HG03378 (cell line): ENCODE results near the gene PRDM16.
"Not testable (repeated sequence)": the region's sequence is repeated elsewhere in the genome, so short reads cannot be mapped to it uniquely, and the experiment has no call there.

Experiments
- ATAC-seq: cut with Tn5 transposase; IDR thresholded peaks from one replicate; pipeline ENCODE4 v1.9.1; 2021; ENCODE audit warnings: mild to moderate bottlenecking, moderate library complexity; ENCODE audit not compliant: unreplicated experiment

Gene PRDM16

GRCh38 chr1:3271866-3272265 lies 202.9 kb downstream of the PRDM16 start:
- no peak for ATAC-seq

GRCh38 chr1:3272321-3273045 lies 203.5 kb downstream of the PRDM16 start:
- no peak for ATAC-seq

GRCh38 chr1:3273447-3273846 lies 204.4 kb downstream of the PRDM16 start:
- no peak for ATAC-seq

DNA sequence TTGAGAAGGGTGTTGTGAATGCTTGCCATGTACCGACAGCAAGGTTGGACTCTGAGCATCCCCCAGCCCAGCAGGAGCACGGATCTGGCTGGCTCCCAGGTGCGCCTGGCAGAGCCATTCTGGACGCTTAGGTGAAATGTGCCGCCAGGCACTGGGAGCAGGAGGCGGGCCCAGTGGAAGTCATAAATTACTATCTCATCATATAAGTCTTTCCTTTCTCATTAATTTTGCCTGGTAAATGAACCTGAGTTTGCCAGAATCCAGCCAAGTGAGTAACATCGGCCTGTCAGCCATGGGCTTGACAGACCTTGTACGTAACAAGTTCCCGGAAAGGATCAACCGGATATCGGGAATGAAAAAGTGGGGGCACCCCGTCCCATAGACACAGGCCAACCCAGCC lies 206.0 kb downstream of the PRDM16 start:
- no peak for ATAC-seq

- ATAC-seq, result no peak
These were observed 206.7 kb downstream of the PRDM16 start for GRCh38 chr1:3275471-3276340.

DNA sequence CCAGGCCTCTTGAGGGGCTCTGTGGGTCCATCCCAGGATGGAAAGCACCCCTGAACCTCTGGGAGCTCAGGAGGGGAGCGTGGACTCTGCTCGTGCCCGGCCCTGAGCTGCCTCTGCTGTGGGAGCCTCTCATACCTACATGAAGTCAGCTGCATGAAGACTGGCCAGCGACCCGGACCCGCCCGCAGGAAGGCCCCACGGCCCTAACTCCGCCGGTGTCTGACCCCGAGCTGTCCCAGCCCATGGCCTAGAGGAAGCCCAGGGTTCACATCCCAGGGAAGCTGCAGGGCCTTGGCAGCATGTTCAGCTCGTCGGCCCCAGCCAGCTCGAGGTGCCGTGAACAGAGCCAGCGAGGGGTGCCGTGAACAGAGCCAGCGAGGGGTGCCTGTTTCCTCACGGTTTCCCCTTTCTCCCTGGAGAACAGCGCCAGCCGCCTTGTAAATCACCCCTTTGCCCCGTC lies 207.4 kb downstream of the PRDM16 start:
- ATAC-seq, result no peak

DNA sequence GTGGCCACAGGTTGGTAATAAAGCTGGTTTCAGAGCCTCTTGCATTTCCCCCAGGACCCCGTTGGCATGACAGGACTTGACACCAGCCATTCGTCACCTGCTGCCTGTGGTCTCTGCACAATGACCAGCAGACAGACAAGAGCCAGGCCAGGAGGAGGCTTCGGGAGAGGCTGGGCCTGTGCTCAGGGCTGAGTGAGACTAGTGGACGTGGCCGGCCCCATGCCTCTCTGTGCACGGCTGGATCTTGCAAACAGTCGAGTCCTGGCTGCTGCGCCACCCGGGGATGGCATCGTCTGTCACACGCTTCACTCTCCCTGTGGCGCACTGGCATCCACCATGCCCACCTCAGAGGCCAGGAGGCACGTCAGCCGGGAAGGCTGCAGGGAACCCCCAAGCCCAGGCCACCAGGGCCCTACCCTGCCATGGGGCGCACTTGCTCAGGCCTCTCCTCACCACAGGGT lies 208.0 kb downstream of the PRDM16 start:
- no peak for ATAC-seq

- no peak for ATAC-seq
These were observed 208.6 kb downstream of the PRDM16 start for GRCh38 chr1:3277623-3278022.

GRCh38 chr1:3278416-3279181 lies 209.6 kb downstream of the PRDM16 start:
- no peak for ATAC-seq

GRCh38 chr1:3279182-3279470 lies 210.1 kb downstream of the PRDM16 start:
- no peak for ATAC-seq

DNA sequence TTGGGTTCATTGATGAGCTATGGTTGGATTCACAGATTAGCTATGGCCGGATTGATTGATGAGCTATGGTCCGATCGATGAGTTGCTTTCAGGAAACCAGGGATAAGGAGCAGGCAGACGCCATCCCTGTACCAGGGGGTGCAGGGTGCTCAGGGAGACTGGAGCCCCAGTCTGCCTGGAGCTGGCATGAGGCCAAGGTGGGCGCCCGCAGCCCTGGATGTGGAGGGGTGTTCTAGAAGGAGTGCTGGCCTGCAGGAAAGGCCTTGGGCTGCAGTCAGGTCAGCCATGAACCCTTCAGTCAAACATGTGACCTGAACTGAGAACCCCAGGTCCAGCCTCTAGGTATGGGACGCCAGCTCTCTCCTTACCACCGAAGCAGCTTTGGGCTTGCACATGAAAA lies 212.7 kb downstream of the PRDM16 start:
- ATAC-seq, result no peak

GRCh38 chr1:3282186-3282585 lies 213.2 kb downstream of the PRDM16 start:
- no peak for ATAC-seq

GRCh38 chr1:3282656-3283430 lies 213.8 kb downstream of the PRDM16 start:
- no peak for ATAC-seq

DNA sequence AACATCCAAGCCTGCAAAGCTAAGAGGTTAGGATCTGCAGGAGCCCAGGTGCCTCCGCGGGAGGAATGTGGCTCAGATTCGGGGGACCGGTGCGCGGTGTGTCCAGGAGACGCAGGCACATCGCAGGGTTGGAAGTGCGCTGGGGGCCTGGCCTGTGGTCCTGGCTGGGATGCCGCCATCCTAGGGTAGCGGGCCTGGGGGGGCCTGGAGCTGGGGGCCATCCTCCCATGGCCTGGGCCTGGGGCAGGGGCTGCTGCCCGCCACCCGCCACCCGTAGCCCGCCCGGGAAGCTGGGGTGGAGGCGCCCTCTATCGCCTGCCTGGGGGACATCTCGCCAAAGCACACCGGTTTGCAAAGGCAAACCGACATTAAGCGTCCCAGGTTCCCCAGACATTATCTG lies 214.8 kb downstream of the PRDM16 start:
- no peak for ATAC-seq

GRCh38 chr1:3284691-3285090 lies 215.7 kb downstream of the PRDM16 start:
- no peak for ATAC-seq

DNA sequence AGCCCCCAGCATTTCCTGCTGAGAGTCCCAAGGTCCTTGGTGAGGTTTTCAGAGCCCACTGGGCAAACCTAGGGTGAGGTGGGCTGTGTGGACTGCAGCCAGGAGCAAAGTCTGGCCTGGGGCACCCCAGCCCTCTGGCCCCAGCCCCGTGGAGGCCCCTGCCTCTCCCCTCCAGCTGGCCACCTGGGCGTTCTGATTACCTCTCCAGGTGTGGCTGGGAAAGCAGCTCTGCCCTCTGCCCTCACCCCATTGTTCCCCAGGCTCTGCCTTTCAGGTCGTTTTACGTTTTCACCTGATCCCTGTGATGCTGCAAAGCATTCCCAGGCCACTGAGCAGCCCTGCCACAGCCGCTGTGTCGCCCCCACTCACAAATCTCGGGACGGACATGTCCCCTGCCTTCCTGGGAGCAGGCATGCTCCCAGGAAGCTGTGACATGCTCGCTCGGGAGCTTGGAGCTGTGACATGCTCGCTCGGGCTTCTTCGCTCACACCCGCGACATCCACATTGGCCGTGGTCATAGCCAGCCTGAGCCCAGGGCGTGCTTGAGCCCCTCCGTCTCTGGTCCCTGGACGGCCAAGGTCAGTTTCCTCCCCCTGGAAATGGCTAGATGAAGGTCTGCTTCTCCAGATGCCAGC lies 216.2 kb downstream of the PRDM16 start:
- ATAC-seq, result no peak

DNA sequence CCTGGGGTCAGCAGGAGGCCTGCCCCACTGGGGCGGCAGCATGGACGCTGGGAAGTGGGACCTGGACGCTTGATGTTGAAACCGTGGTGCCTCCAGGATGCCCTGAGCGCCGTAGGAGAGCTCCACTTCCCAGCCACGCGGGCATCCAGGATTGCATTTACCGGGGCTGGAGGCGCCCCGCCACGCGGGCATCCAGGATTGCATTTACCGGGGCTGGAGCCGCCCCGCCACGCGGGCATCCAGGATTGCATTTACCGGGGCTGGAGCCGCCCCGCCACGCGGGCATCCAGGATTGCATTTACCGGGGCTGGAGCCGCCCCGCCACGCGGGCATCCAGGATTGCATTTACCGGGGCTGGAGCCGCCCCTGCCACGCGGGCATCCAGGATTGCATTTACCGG lies 218.1 kb downstream of the PRDM16 start:
- not testable (repeated sequence) for ATAC-seq

DNA sequence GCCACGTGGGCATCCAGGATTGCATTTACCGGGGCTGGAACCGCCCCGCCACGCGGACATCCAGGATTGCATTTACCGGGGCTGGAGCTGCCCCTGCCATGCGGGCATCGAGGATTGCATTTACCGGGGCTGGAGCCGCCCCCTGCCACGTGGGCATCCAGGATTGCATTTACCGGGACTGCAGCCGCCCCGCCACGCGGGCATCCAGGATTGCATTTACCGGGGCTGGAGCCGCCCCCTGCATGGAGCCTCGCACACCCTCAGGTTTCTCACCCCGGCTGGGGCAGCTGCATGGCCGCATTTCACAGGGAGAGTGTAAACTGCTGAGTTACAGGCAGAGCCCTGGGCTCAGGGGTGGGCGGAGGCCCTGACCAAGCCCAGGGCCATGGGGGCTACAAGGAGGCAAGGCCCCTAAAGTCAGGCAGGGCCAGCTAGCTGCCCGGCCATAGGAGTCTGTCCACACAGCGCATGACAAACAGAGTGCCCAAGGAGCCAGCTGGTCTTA lies 218.7 kb downstream of the PRDM16 start:
- no peak for ATAC-seq

DNA sequence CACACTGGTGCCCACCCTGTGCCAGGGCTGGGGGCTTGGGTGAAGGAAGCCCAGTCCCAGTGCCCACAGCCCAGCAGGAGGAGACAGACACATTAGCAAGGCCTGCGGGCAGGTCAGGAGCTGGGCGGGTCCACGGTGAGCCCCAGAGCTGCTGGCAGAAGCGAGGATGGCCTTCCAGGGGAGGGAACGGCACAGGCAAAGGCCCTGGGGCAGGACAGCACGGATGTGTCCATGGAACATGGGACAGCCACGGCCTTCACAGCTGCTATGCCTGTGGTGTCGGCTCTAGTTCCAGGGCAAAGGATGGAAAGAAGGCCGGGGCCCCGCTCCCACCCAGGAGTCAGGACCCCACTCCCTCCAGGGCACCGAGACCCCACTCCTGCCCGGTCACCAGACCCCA lies 220.5 kb downstream of the PRDM16 start:
- ATAC-seq, result no peak

GRCh38 chr1:3290438-3290837 lies 221.4 kb downstream of the PRDM16 start:
- ATAC-seq, result no peak
